Caco-2 (cell line): ENCODE data around the gene CDC42BPB. TPM values are rescaled to one million over a fixed set of nuclear protein-coding genes. Genes with fewer than 3 reads are reported as not detected.

ENCODE experiments used
- BruUV-seq: library from RNA; stranded (reverse); fragments of 400-500 nt; replicated peaks from 2 replicates; lab custom pipeline; 2021; lab: Mats Ljungman, UMichigan
- CTCF ChIA-PET: fragments of 300-600 bp; sonication (Branson Sonifier 250); formaldehyde crosslinking; loops from one replicate; lab custom pipeline; 2022; ENCODE audit warnings: antibody characterized with exemption; lab: Charles Lee
- POLR2A ChIA-PET: fragments of 300-600 bp; sonication (Branson Sonifier 250); formaldehyde crosslinking; loops from one replicate; lab custom pipeline; 2022; ENCODE audit warnings: antibody characterized with exemption; lab: Charles Lee
- DNase-seq, 2 experiments: peaks; one replicate each; pipeline versions ENCODE4 v3.0.0 to v3.0.0-alpha.2; 2020 to 2022
- H3K27me3 ChIP-seq: replicated peaks from 2 replicates; pipeline ENCODE4 v1.6.0; 2011; ENCODE audit warnings: low read length; ENCODE audit not compliant: control insufficient read depth, insufficient read depth
- H3K36me3 ChIP-seq: 2 replicates; pipeline ENCODE4 v1.5.1; 2011; ENCODE audit warnings: low read length; ENCODE audit not compliant: control insufficient read depth, insufficient read depth
- H3K4me1 ChIP-seq: fragments of 250-450 bp; sonication (Bioruptor Pico); 2 replicates; pipeline ENCODE4 v1.5.1; 2020; ENCODE audit warnings: mild to moderate bottlenecking
- H3K4me3 ChIP-seq: 2 replicates; pipeline ENCODE4 v1.5.1; 2011; ENCODE audit warnings: low read depth, mild to moderate bottlenecking, control low read depth, low read length
- H3K9me3 ChIP-seq: fragments of 250-450 bp; sonication (Bioruptor Pico); 2 replicates; pipeline ENCODE4 v1.5.1; 2020; ENCODE audit warnings: mild to moderate bottlenecking, moderate library complexity
- H3K27ac Mint-ChIP-seq: one replicate; pipeline ENCODE4 v1.8.0; 2022; ENCODE audit warnings: mixed read lengths; ENCODE audit not compliant: unreplicated experiment
- H3K27me3 Mint-ChIP-seq: one replicate; pipeline ENCODE4 v1.8.0; 2022; ENCODE audit warnings: mixed read lengths; ENCODE audit not compliant: insufficient read depth, unreplicated experiment
- H3K36me3 Mint-ChIP-seq: one replicate; pipeline ENCODE4 v1.8.0; 2022; ENCODE audit warnings: mild to moderate bottlenecking, mixed read lengths; ENCODE audit not compliant: insufficient read depth, unreplicated experiment
- H3K4me1 Mint-ChIP-seq: one replicate; pipeline ENCODE4 v1.8.0; 2022; ENCODE audit warnings: low read depth, mixed read lengths; ENCODE audit not compliant: unreplicated experiment
- H3K4me3 Mint-ChIP-seq: one replicate; pipeline ENCODE4 v1.8.0; 2022; ENCODE audit warnings: mild to moderate bottlenecking, moderate library complexity, mixed read lengths; ENCODE audit not compliant: unreplicated experiment
- H3K9me3 Mint-ChIP-seq: one replicate; pipeline ENCODE4 v1.8.0; 2022; ENCODE audit warnings: mixed read lengths; ENCODE audit not compliant: unreplicated experiment
- CTCF ChIP-seq, 2 experiments: fragments of 200-600 bp in 1 of 2; IDR thresholded peaks; 1 replicate in 1 of 2; 2 replicates in 1 of 2; pipeline versions ENCODE4 v1.5.1 to v1.8.0; 2011 to 2022; ENCODE audit warnings: antibody characterized with exemption in 1 of 2, control low read depth in 1 of 2, inconsistent platforms in 1 of 2, low read depth in 1 of 2, low read length in 1 of 2, mild to moderate bottlenecking in 1 of 2, moderate library complexity in 1 of 2; ENCODE audit not compliant: insufficient read depth in 1 of 2, severe bottlenecking in 1 of 2, unreplicated experiment in 1 of 2
- intact Hi-C: fragments of 100-400 bp; cut with micrococcal nuclease; formaldehyde crosslinking; loops from one replicate; pipeline ENCODE4 v1.10.0; 2022; ENCODE audit not compliant: unreplicated experiment
- total RNA-seq: library from RNA; stranded (reverse); gene quantifications from 2 replicates; pipeline ENCODE4 v1.2.3, GENCODE V29; 2022

The CDC42BPB gene
- total RNA-seq, 1 experiment from 2014 or later = 55.1 TPM

- no peaks in the 10 kb centered on the region for H3K36me3 ChIP-seq
- H3K9me3 ChIP-seq = no peaks in the 10 kb centered on the region
- no peaks in the 10 kb centered on the region for H3K4me1 ChIP-seq
- Mint-ChIP-seq H3K27ac (no peak overlapping the region), H3K4me3 (no peak overlapping the region), H3K27me3 (no peaks in the 10 kb centered on the region), H3K9me3 (no peaks in the 10 kb centered on the region), H3K36me3 (peaks cover 6% of the 10 kb centered on the region), H3K4me1 (no peaks in the 10 kb centered on the region)
- no peak overlapping the region for H3K4me3 ChIP-seq
- no peaks in the 10 kb centered on the region for H3K27me3 ChIP-seq
- BruUV-seq = no TSS peak
- intact Hi-C loops = no loop called here
- CTCF ChIA-PET = no interaction called here
- TF ChIP-seq CTCF (IDR thresholded peaks at IDR 0.05; ENCODE audit: insufficient read depth in 1 of 2, low read depth in 1 of 2, low read length in 1 of 2, severe bottlenecking in 1 of 2, unreplicated experiment in 1 of 2) = no peak
- no peak for DNase-seq
- POLR2A ChIA-PET = no interaction called here
Measured at GRCh38 chr14:102893452-102893851, 163.9 kb downstream of the CDC42BPB start.

- Mint-ChIP-seq H3K36me3 (peaks cover 5% of the 10 kb centered on the region), H3K27ac (no peak overlapping the region), H3K4me1 (no peaks in the 10 kb centered on the region), H3K27me3 (no peaks in the 10 kb centered on the region), H3K9me3 (no peaks in the 10 kb centered on the region), H3K4me3 (no peak overlapping the region)
- intact Hi-C loops = no loop called here
- no peak overlapping the region for H3K4me3 ChIP-seq
- BruUV-seq = no TSS peak
- no peaks in the 10 kb centered on the region for H3K27me3 ChIP-seq
- H3K36me3 ChIP-seq = no peaks in the 10 kb centered on the region
- no peak for TF ChIP-seq CTCF (IDR thresholded peaks at IDR 0.05; ENCODE audit: insufficient read depth in 1 of 2, low read depth in 1 of 2, low read length in 1 of 2, severe bottlenecking in 1 of 2, unreplicated experiment in 1 of 2)
- DNase-seq = no peak
- POLR2A ChIA-PET = no interaction called here
- H3K4me1 ChIP-seq = no peaks in the 10 kb centered on the region
- CTCF ChIA-PET = no interaction called here
- H3K9me3 ChIP-seq = no peaks in the 10 kb centered on the region
Measured at GRCh38 chr14:102892651-102893050, 164.7 kb downstream of the CDC42BPB start.

- H3K9me3 Mint-ChIP-seq = no peaks in the 10 kb centered on the region
- intact Hi-C loops = no loop called here
- H3K36me3 Mint-ChIP-seq = peaks cover 5% of the 10 kb centered on the region
- Histone ChIP-seq H3K4me1 (no peaks in the 10 kb centered on the region; the same call in 1 of the 2 replicates), H3K4me3 (no peak overlapping the region), H3K36me3 (no peaks in the 10 kb centered on the region), H3K27me3 (no peaks in the 10 kb centered on the region), H3K9me3 (no peaks in the 10 kb centered on the region)
- H3K27ac Mint-ChIP-seq = no peak overlapping the region
- POLR2A ChIA-PET = no interaction called here
- CTCF ChIA-PET = no interaction called here
- no peak for TF ChIP-seq CTCF (IDR thresholded peaks at IDR 0.05; ENCODE audit: insufficient read depth in 1 of 2, low read depth in 1 of 2, low read length in 1 of 2, severe bottlenecking in 1 of 2, unreplicated experiment in 1 of 2)
- no peaks in the 10 kb centered on the region for H3K4me1 Mint-ChIP-seq
- no peaks in the 10 kb centered on the region for H3K27me3 Mint-ChIP-seq
- no peak for DNase-seq
- no peak overlapping the region for H3K4me3 Mint-ChIP-seq
- BruUV-seq = no TSS peak
Measured at GRCh38 chr14:102891556-102891955, 165.8 kb downstream of the CDC42BPB start.
